GM12801 (cell line): ENCODE results near the gene FRMD4B.

Source experiments
- CTCF ChIP-seq: IDR thresholded peaks from one replicate; pipeline ENCODE4 v1.5.1; 2011; ENCODE audit warnings: control low read depth; ENCODE audit not compliant: insufficient read length; ENCODE audit errors: extremely low read depth

The FRMD4B gene

GRCh38 chr3:69292185-69292584 lies 93.7 kb downstream of the FRMD4B start:
- TF ChIP-seq CTCF: no peak

GRCh38 chr3:69290430-69290829 lies 95.5 kb downstream of the FRMD4B start:
- no peak for TF ChIP-seq CTCF

- TF ChIP-seq CTCF: no peak
These were observed 95.9 kb downstream of the FRMD4B start for GRCh38 chr3:69290006-69290405.

- no peak for TF ChIP-seq CTCF
These were observed 97.6 kb downstream of the FRMD4B start for GRCh38 chr3:69288161-69288895.

GRCh38 chr3:69283913-69284611 lies 101.8 kb downstream of the FRMD4B start:
- no peak for TF ChIP-seq CTCF

GRCh38 chr3:69283496-69283895 lies 102.4 kb downstream of the FRMD4B start:
- no peak for TF ChIP-seq CTCF

GRCh38 chr3:69282181-69282580 lies 103.7 kb downstream of the FRMD4B start:
- TF ChIP-seq CTCF: no peak
